ENCODE measurements around the gene H2BK1. TPM values are rescaled to one million over a fixed set of nuclear protein-coding genes. Genes with fewer than 3 reads are reported as not detected.

Gene H2BK1
- total RNA-seq, 6 experiments from 2014 or later, result not detected

DNA sequence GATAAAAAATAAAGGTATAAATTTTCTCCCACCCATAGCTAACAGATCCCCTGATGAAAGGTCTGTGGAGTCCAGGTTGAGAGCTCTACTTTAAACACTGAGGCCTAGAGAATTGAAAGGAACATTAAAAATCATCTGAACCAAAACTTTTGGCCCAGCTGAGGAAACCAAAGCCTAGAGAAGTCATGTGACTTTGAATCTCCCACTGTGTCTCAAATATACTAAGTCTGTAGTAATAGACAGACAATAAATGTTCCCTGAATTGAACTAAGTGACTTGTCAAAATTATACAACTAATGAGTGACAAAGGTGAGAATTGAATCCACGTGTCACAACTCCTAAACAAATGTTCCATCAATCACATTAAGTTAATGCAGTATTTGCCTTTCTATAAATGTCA lies 48.5 kb downstream of the H2BK1 start:
- Mint-ChIP-seq H3K4me1 (ENCODE audit: low read depth) (peaks cover 6% of the 10 kb centered on the region), H3K36me3 (ENCODE audit: low read depth) (no peaks in the 10 kb centered on the region), H3K4me3 (no peak overlapping the region), H3K9me3 (no peaks in the 10 kb centered on the region), H3K27me3 (ENCODE audit: insufficient read depth) (peaks cover 24% of the 10 kb centered on the region), H3K27ac (no peak overlapping the region)
- TF ChIP-seq, protein P1, sequence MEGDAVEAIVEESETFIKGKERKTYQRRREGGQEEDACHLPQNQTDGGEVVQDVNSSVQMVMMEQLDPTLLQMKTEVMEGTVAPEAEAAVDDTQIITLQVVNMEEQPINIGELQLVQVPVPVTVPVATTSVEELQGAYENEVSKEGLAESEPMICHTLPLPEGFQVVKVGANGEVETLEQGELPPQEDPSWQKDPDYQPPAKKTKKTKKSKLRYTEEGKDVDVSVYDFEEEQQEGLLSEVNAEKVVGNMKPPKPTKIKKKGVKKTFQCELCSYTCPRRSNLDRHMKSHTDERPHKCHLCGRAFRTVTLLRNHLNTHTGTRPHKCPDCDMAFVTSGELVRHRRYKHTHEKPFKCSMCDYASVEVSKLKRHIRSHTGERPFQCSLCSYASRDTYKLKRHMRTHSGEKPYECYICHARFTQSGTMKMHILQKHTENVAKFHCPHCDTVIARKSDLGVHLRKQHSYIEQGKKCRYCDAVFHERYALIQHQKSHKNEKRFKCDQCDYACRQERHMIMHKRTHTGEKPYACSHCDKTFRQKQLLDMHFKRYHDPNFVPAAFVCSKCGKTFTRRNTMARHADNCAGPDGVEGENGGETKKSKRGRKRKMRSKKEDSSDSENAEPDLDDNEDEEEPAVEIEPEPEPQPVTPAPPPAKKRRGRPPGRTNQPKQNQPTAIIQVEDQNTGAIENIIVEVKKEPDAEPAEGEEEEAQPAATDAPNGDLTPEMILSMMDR (IDR thresholded peaks at IDR 0.05), result no peak
- no peak for DNase-seq

Other genes starting within 250 kb of the H2BK1 start
- gene KCNH2, start 232.2 kb downstream of the H2BK1 start, total RNA-seq (2021; fragmentation: NEBNext Ultra II Directional; extraction: Animal tissue kit (Norgen Biotek cat#: 25700)), result not detected
- gene NOS3, start 219.5 kb downstream of the H2BK1 start, total RNA-seq (2021; fragmentation: NEBNext Ultra II Directional; extraction: Animal tissue kit (Norgen Biotek cat#: 25700)), result 1 to 10 TPM in 4 of 6 experiments, under 1 TPM in 2; 0.55 to 3.0 (median 2.0) TPM
- under 1 TPM; 0.11 to 0.94 (median 0.18) TPM for gene ATG9B, start 186.0 kb downstream of the H2BK1 start, total RNA-seq (2021; fragmentation: NEBNext Ultra II Directional; extraction: Animal tissue kit (Norgen Biotek cat#: 25700))
- gene ABCB8, start 182.0 kb downstream of the H2BK1 start, total RNA-seq (2021; fragmentation: NEBNext Ultra II Directional; extraction: Animal tissue kit (Norgen Biotek cat#: 25700)), result 10 to 100 TPM; 31.9 to 36.3 (median 33.2) TPM
- under 1 TPM; 0.09 to 0.76 (median 0.31) TPM for gene ASIC3, start 162.0 kb downstream of the H2BK1 start, total RNA-seq (2021; fragmentation: NEBNext Ultra II Directional; extraction: Animal tissue kit (Norgen Biotek cat#: 25700))
- gene CDK5, start 152.6 kb downstream of the H2BK1 start, total RNA-seq (2021; fragmentation: NEBNext Ultra II Directional; extraction: Animal tissue kit (Norgen Biotek cat#: 25700)), result 10 to 100 TPM; 31.3 to 37.3 (median 33.4) TPM
- gene SLC4A2, start 150.9 kb downstream of the H2BK1 start, total RNA-seq (2021; fragmentation: NEBNext Ultra II Directional; extraction: Animal tissue kit (Norgen Biotek cat#: 25700)), result 100 to 1,000 TPM; 153 to 188 (median 164) TPM
- gene FASTK, start 129.7 kb downstream of the H2BK1 start, total RNA-seq (2021; fragmentation: NEBNext Ultra II Directional; extraction: Animal tissue kit (Norgen Biotek cat#: 25700)), result 10 to 100 TPM; 83.8 to 97.0 (median 92.4) TPM
- 10 to 100 TPM; 44.0 to 57.8 (median 51.9) TPM for gene TMUB1, start 127.0 kb downstream of the H2BK1 start, total RNA-seq (2021; fragmentation: NEBNext Ultra II Directional; extraction: Animal tissue kit (Norgen Biotek cat#: 25700))
- gene AGAP3, start 124.0 kb downstream of the H2BK1 start, total RNA-seq (2021; fragmentation: NEBNext Ultra II Directional; extraction: Animal tissue kit (Norgen Biotek cat#: 25700)), result 100 to 1,000 TPM in 1 of 6 experiments, 10 to 100 TPM in 5; 73.3 to 104 (median 82.2) TPM
- not detected for gene GBX1, start 42.8 kb downstream of the H2BK1 start, total RNA-seq (2021; fragmentation: NEBNext Ultra II Directional; extraction: Animal tissue kit (Norgen Biotek cat#: 25700))
- gene ASB10, start 23.2 kb downstream of the H2BK1 start, total RNA-seq (2021; fragmentation: NEBNext Ultra II Directional; extraction: Animal tissue kit (Norgen Biotek cat#: 25700)), result not detected
- gene ABCF2, start 16.7 kb upstream of the H2BK1 start, total RNA-seq (2021; fragmentation: NEBNext Ultra II Directional; extraction: Animal tissue kit (Norgen Biotek cat#: 25700)), result 10 to 100 TPM; 63.8 to 79.7 (median 67.8) TPM
- gene CHPF2, start 22.0 kb upstream of the H2BK1 start, total RNA-seq (2021; fragmentation: NEBNext Ultra II Directional; extraction: Animal tissue kit (Norgen Biotek cat#: 25700)), result 100 to 1,000 TPM; 125 to 171 (median 138) TPM
- gene SMARCD3, start 38.2 kb upstream of the H2BK1 start, total RNA-seq (2021; fragmentation: NEBNext Ultra II Directional; extraction: Animal tissue kit (Norgen Biotek cat#: 25700)), result 10 to 100 TPM; 28.0 to 32.9 (median 31.2) TPM
- gene NUB1, start 131.3 kb upstream of the H2BK1 start, total RNA-seq (2021; fragmentation: NEBNext Ultra II Directional; extraction: Animal tissue kit (Norgen Biotek cat#: 25700)), result 10 to 100 TPM; 30.6 to 37.8 (median 34.8) TPM
- gene WDR86, start 199.6 kb upstream of the H2BK1 start, total RNA-seq (2021; fragmentation: NEBNext Ultra II Directional; extraction: Animal tissue kit (Norgen Biotek cat#: 25700)), result not detected
- not detected for gene CRYGN, start 229.7 kb upstream of the H2BK1 start, total RNA-seq (2021; fragmentation: NEBNext Ultra II Directional; extraction: Animal tissue kit (Norgen Biotek cat#: 25700))